SH-SY5Y (cell line): ENCODE data around the gene FADS3.

ENCODE experiments used
- GATA2 ChIP-seq: IDR thresholded peaks from 2 replicates; pipeline ENCODE4 v1.6.1; 2011; ENCODE audit warnings: mild to moderate bottlenecking, low read depth, low read length
- GATA3 ChIP-seq: IDR thresholded peaks from 2 replicates; pipeline ENCODE4 v1.6.1; 2011; ENCODE audit warnings: low read depth, mild to moderate bottlenecking, low read length, moderate library complexity

- TF ChIP-seq GATA2 (no peak), GATA3 (no peak)
These were observed 17.5 kb upstream of the FADS3 start for GRCh38 chr11:61908730-61909316.
